ENCODE measurements around the gene UBA6. TPM values are rescaled to one million over a fixed set of nuclear protein-coding genes. Genes with fewer than 3 reads are reported as not detected.

Gene UBA6
- total and polyA plus RNA-seq, 2 of the 4 experiments (the other 2 are of a cell fraction) = 29.2 to 268 TPM

GRCh38 chr4:67571975-67572374 lies 129.0 kb downstream of the UBA6 start:
- Histone ChIP-seq H4K8ac (ENCODE audit: low read depth in 2 of 2, low read length in 2 of 2) (no peak overlapping the region), H3K4me2 (ENCODE audit: low read depth, low read length) (no peak overlapping the region), H2BK15ac (ENCODE audit: low read depth, low read length) (no peak overlapping the region), H3K9me3 (ENCODE audit: control insufficient read depth, insufficient read depth, low read length) (no peaks in the 10 kb centered on the region), H2AK5ac (ENCODE audit: low read depth, low read length) (no peak overlapping the region), H3K9me1 (ENCODE audit: insufficient read depth, low read length) (no peaks in the 10 kb centered on the region), H2BK120ac (ENCODE audit: low read depth, low read length) (no peak overlapping the region), H4K20me1 (ENCODE audit: insufficient read depth, low read length) (no peaks in the 10 kb centered on the region), H3K79me1 (ENCODE audit: low read depth in 1 of 2, low read length in 2 of 2) (no peaks in the 10 kb centered on the region), H4K5ac (ENCODE audit: low read depth, low read length) (no peak overlapping the region), H3K4me3 (ENCODE audit: insufficient read depth, low read depth, low read length) (no peak overlapping the region), H3K56ac (ENCODE audit: extremely low read depth, insufficient read depth, low read length) (no peak overlapping the region), H2BK5ac (ENCODE audit: low read depth, low read length, poor library complexity, severe bottlenecking) (no peak overlapping the region), H3K23ac (ENCODE audit: low read depth, low read length) (no peak overlapping the region), H3K27ac (ENCODE audit: insufficient read depth, low read length) (no peak overlapping the region), H2AFZ (replicated peaks; ENCODE audit: low read length, poor library complexity) (no peak overlapping the region), H3K9ac (ENCODE audit: low read depth, low read length) (no peak overlapping the region), H3K14ac (replicated peaks; ENCODE audit: low read depth, low read length) (no peak overlapping the region), H4K91ac (ENCODE audit: insufficient read depth, low read depth, low read length) (no peak overlapping the region), H3K4ac (ENCODE audit: low read depth, low read length) (no peak overlapping the region), H3K27me3 (ENCODE audit: control insufficient read depth, insufficient read depth, low read length) (no peaks in the 10 kb centered on the region), H2AK9ac (replicated peaks; ENCODE audit: low read depth, low read length, poor library complexity) (no peak overlapping the region), H2BK20ac (ENCODE audit: low read depth, low read length) (no peak overlapping the region), H3K18ac (ENCODE audit: low read depth, low read length) (no peak overlapping the region), H3K36me3 (ENCODE audit: control insufficient read depth, insufficient read depth, low read length) (no peaks in the 10 kb centered on the region), H3K4me1 (ENCODE audit: control insufficient read depth, insufficient read depth, low read length) (no peaks in the 10 kb centered on the region)
- in situ Hi-C loops (cut with MboI; ENCODE audit: low sequenced_read_pairs) = no loop called here
- intact Hi-C loops (cut with micrococcal nuclease) = no loop called here
- POLR2A ChIA-PET (ENCODE audit: unreplicated experiment) = no interaction called here
- DNase-seq (no peak), ATAC-seq (ENCODE audit: low read depth) (no peak)
- CTCF ChIA-PET = no interaction called here
- dilution Hi-C loops (cut with HindIII; ENCODE audit: low sequenced_read_pairs, unreplicated experiment) = no loop called here
- no CpG with 5 or more reads among the region's 1 CpG for WGBS, 2 experiments (ENCODE audit: extremely low coverage in 2 of 2, insufficient read length in 1 of 2)
- TF ChIP-seq SMC3 (IDR thresholded peaks at IDR 0.05; ENCODE audit: low read depth, low read length) (no peak), CHD1 (IDR thresholded peaks at IDR 0.05; ENCODE audit: low read depth, low read length) (no peak), POLR2A (IDR thresholded peaks at IDR 0.05; ENCODE audit: low read depth, low read length) (no peak), MXI1 (IDR thresholded peaks at IDR 0.05; ENCODE audit: borderline replicate concordance, low read depth, low read length) (no peak), FOS (IDR thresholded peaks at IDR 0.05; ENCODE audit: low read depth, low read length) (no peak)
- no TSS peak for BruUV-seq (replicated peaks)
